HepG2 (cell line): ENCODE results near the gene LBX1.

Source experiments
- CTCF ChIP-seq: sonication (generic); formaldehyde crosslinking; IDR thresholded peaks from 2 replicates; pipeline ENCODE4 v1.5.0; 2020; ENCODE audit warnings: mild to moderate bottlenecking, missing genetic modification reagents, moderate library complexity
- EP300 ChIP-seq, 3 experiments: sonication (generic) in 1 of 3; formaldehyde crosslinking in 1 of 3; IDR thresholded peaks; 2 replicates each; pipeline versions ENCODE4 v1.5.1 to v1.6.1; 2011 to 2020; ENCODE audit warnings: low read depth in 2 of 3, low read length in 2 of 3, borderline replicate concordance in 1 of 3, improper control_type of control experiment in 1 of 3, mild to moderate bottlenecking in 1 of 3, missing genetic modification reagents in 1 of 3, moderate library complexity in 1 of 3
- ISL2 ChIP-seq: sonication (generic); formaldehyde crosslinking; IDR thresholded peaks from 2 replicates; pipeline ENCODE4 v1.5.0; 2020; ENCODE audit warnings: missing genetic modification reagents
- JUN ChIP-seq: sonication (generic); formaldehyde crosslinking; IDR thresholded peaks from 2 replicates; pipeline ENCODE4 v1.4.0; 2020; ENCODE audit warnings: mild to moderate bottlenecking, missing genetic modification reagents
- KDM5A ChIP-seq: fragments of 200-600 bp; sonication (generic); IDR thresholded peaks from 2 replicates; pipeline ENCODE4 v1.7.0; 2018; ENCODE audit warnings: antibody characterized with exemption, mild to moderate bottlenecking, low read length, borderline replicate concordance
- MEF2D ChIP-seq: sonication (generic); formaldehyde crosslinking; IDR thresholded peaks from 2 replicates; pipeline ENCODE4 v1.5.1; 2020; ENCODE audit warnings: mild to moderate bottlenecking, missing genetic modification reagents
- NFKB2 ChIP-seq: sonication (generic); formaldehyde crosslinking; IDR thresholded peaks from 2 replicates; pipeline ENCODE4 v1.4.0; 2020; ENCODE audit warnings: missing genetic modification reagents, borderline replicate concordance
- NFYB ChIP-seq: sonication (generic); formaldehyde crosslinking; IDR thresholded peaks from 2 replicates; pipeline ENCODE4 v1.4.0; 2020; ENCODE audit warnings: missing genetic modification reagents
- POLR2G ChIP-seq: fragments of 200-400 bp; formaldehyde crosslinking; IDR thresholded peaks from 2 replicates; pipeline ENCODE4 v1.6.1; 2018; ENCODE audit warnings: mild to moderate bottlenecking, low read depth, low read length, moderate library complexity
- YY1 ChIP-seq: IDR thresholded peaks from 2 replicates; pipeline ENCODE4 v1.6.1; 2011; ENCODE audit warnings: low read length, low read depth, moderate library complexity, mild to moderate bottlenecking; ENCODE audit not compliant: insufficient read depth, insufficient replicate concordance
- ZNF260 ChIP-seq: sonication (generic); formaldehyde crosslinking; IDR thresholded peaks from 2 replicates; pipeline ENCODE4 v1.4.0; 2020; ENCODE audit warnings: missing genetic modification reagents, low read depth, mild to moderate bottlenecking, borderline replicate concordance
- ZNF3 ChIP-seq: IDR thresholded peaks from 2 replicates; pipeline ENCODE4 v1.7.0; 2017; ENCODE audit warnings: inconsistent platforms
- TF ChIP-seq, protein P1 (sequence below): sonication (generic); formaldehyde crosslinking; IDR thresholded peaks from 2 replicates; pipeline ENCODE4 v1.4.0; 2020; ENCODE audit warnings: missing genetic modification reagents

DNA sequence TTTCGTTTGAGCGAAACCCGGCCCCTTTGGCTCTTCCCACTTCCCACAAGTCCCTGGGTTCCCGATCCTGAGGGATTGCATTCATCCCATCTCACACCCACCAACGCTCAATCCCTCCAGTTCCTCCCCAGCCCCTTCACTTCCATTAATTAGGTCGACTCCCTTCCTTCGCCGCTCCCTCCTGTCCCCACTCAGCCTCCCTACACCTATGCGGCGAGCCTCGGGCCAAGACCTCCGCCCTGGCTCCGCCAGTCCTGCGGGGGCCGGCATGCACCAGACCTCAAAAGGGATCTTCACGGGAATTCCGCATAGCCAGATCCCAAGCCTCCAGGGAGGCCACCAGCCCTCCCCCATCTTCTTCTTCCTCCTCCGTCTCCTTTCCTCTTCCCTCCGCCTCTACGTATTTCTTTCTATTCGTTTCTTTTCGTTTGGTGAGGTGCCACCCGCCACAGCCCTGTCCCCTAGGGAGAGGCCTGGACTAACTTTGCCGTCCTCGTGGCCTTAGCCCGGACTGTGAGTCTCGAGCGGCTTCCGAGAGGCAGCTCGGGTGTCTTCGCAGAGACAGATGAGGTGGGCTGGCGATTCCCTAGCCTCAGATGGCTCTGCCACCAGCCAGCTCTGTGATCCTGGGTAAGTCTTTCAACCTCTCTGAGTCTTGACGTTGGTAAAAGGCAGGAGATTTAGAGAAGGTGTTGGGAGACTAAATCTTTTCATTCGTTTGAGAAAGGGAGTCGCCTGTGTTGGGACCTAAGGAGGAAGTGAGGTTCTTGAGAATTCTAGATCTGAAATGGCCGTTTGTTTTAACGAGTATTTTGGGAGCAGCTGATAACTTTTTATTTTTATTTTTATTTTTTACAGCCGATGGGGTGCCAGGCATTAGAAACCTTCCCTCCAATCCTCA, 8.1 kb upstream of the LBX1 start:
- TF ChIP-seq, protein P1, sequence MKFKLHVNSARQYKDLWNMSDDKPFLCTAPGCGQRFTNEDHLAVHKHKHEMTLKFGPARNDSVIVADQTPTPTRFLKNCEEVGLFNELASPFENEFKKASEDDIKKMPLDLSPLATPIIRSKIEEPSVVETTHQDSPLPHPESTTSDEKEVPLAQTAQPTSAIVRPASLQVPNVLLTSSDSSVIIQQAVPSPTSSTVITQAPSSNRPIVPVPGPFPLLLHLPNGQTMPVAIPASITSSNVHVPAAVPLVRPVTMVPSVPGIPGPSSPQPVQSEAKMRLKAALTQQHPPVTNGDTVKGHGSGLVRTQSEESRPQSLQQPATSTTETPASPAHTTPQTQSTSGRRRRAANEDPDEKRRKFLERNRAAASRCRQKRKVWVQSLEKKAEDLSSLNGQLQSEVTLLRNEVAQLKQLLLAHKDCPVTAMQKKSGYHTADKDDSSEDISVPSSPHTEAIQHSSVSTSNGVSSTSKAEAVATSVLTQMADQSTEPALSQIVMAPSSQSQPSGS (CRISPR knock-in tag), result no peak
- TF ChIP-seq ZNF260 (no peak), YY1 (no peak), EP300 (IDR thresholded peaks at IDR 0.05; ENCODE audit: low read depth in 2 of 2, low read length in 2 of 2) (no peak), EP300 (CRISPR knock-in tag; IDR thresholded peaks at IDR 0.05; ENCODE audit: borderline replicate concordance) (no peak), CTCF (CRISPR knock-in tag) (no peak), NFKB2 (CRISPR knock-in tag) (no peak), JUN (CRISPR knock-in tag) (no peak), KDM5A (no peak), POLR2G (no peak), MEF2D (CRISPR knock-in tag) (no peak), ISL2 (CRISPR knock-in tag) (no peak), ZNF3 (CRISPR knock-in tag) (no peak), NFYB (CRISPR knock-in tag) (no peak)
